GM18526 (cell line): Measurements from ENCODE around the gene VSTM4.

Experiments
- POLR2A ChIP-seq: IDR thresholded peaks from 3 replicates; pipeline ENCODE4 v1.6.1; 2011; ENCODE audit not compliant: insufficient read length; ENCODE audit errors: extremely low read depth

The VSTM4 gene

GRCh38 chr10:49151025-49151445, 35.7 kb upstream of the VSTM4 start:
- TF ChIP-seq POLR2A, result no peak

GRCh38 chr10:49150426-49150825, 35.1 kb upstream of the VSTM4 start:
- no peak for TF ChIP-seq POLR2A

- TF ChIP-seq POLR2A, result no peak
Observed at GRCh38 chr10:49149881-49150280, 34.6 kb upstream of the VSTM4 start.

- TF ChIP-seq POLR2A, result no peak
Observed at GRCh38 chr10:49144058-49144720, 28.9 kb upstream of the VSTM4 start.

GRCh38 chr10:49143249-49143648, 27.9 kb upstream of the VSTM4 start:
- TF ChIP-seq POLR2A, result no peak

- TF ChIP-seq POLR2A, result no peak
Observed at GRCh38 chr10:49141541-49142332, 26.4 kb upstream of the VSTM4 start.

GRCh38 chr10:49140304-49141177, 25.2 kb upstream of the VSTM4 start:
- TF ChIP-seq POLR2A, result no peak

GRCh38 chr10:49139846-49140195, 24.5 kb upstream of the VSTM4 start:
- no peak for TF ChIP-seq POLR2A

GRCh38 chr10:49139028-49139845, 23.9 kb upstream of the VSTM4 start:
- TF ChIP-seq POLR2A, result no peak

GRCh38 chr10:49138361-49138891, 23.1 kb upstream of the VSTM4 start:
- TF ChIP-seq POLR2A, result no peak

GRCh38 chr10:49136525-49136924, 21.2 kb upstream of the VSTM4 start:
- TF ChIP-seq POLR2A, result no peak

- TF ChIP-seq POLR2A, result no peak
Observed at GRCh38 chr10:49135575-49136313, 20.4 kb upstream of the VSTM4 start.

GRCh38 chr10:49134327-49134726, 19.0 kb upstream of the VSTM4 start:
- no peak for TF ChIP-seq POLR2A

GRCh38 chr10:49133706-49134248, 18.5 kb upstream of the VSTM4 start, which contains the start of gene FAM170B:
TSS of gene FAM170B (minus strand) at chr10:49134021. CDS start at chr10:49133918, 103 bp downstream.
- TF ChIP-seq POLR2A, result no peak
